Naive thymus-derived CD8-positive, alpha-beta T cell (primary cell): ENCODE data around the gene CDH4. TPM values are rescaled to one million over a fixed set of nuclear protein-coding genes. Genes with fewer than 3 reads are reported as not detected.

ENCODE experiments used
- ATAC-seq, 2 donors: fragments of 150-1000 bp; cut with Tn5 transposase in 1 of 2; sonication (Bioruptor Pico), chemical (Tn5 transposase) in 1 of 2; 1 replicate in 1 of 2; 2 replicates in 1 of 2; pipeline ENCODE4 v1.10.0; 2021; ENCODE audit warnings: mild to moderate bottlenecking in 2 of 2, moderate library complexity in 2 of 2
- POLR2A ChIA-PET: fragments of 350-600 bp; sonication (Branson Sonifier 250); formaldehyde crosslinking; loops from one replicate; lab custom pipeline; 2021; ENCODE audit warnings: antibody characterized with exemption; lab: Charles Lee
- DNase-seq, 10 donors: peaks; one replicate each; pipeline versions ENCODE4 v3.0.0 to v3.0.0-alpha.2; 2020 to 2022
- H3K27ac Mint-ChIP-seq, 10 donors: one replicate each; pipeline ENCODE4 v1.8.0; 2020 to 2022; ENCODE audit warnings: mild to moderate bottlenecking in 10 of 10, mixed read lengths in 10 of 10, moderate library complexity in 4 of 10, inconsistent platforms in 1 of 10
- H3K27me3 Mint-ChIP-seq, 5 donors: one replicate each; pipeline ENCODE4 v1.8.0; 2021 to 2022; ENCODE audit warnings: mixed read lengths in 5 of 5
- H3K36me3 Mint-ChIP-seq, 3 donors: one replicate each; pipeline ENCODE4 v1.8.0; 2020 to 2022; ENCODE audit warnings: mixed read lengths in 3 of 3, mild to moderate bottlenecking in 2 of 3, inconsistent platforms in 1 of 3
- H3K4me1 Mint-ChIP-seq, 4 donors: one replicate each; pipeline ENCODE4 v1.8.0; 2021 to 2022; ENCODE audit warnings: mixed read lengths in 4 of 4
- H3K4me3 Mint-ChIP-seq, 10 donors: one replicate each; pipeline ENCODE4 v1.8.0; 2020 to 2022; ENCODE audit warnings: mild to moderate bottlenecking in 10 of 10, mixed read lengths in 10 of 10, moderate library complexity in 6 of 10, inconsistent platforms in 1 of 10
- H3K9me3 Mint-ChIP-seq, 9 donors: one replicate each; pipeline ENCODE4 v1.8.0; 2020 to 2022; ENCODE audit warnings: mixed read lengths in 9 of 9, mild to moderate bottlenecking in 3 of 9, inconsistent platforms in 1 of 9, moderate library complexity in 1 of 9
- polyA plus RNA-seq, 3 donors: library from polyadenylated mRNA; unstranded; fragments of 300-500 nt; fragmentation: Illumina TruSeq; gene quantifications; one replicate each; pipeline ENCODE4 v1.2.3, GENCODE V29; 2021
- total RNA-seq, 8 experiments: library from RNA in 2 of 8; stranded (reverse) in 2 of 8; gene quantifications; one replicate each; pipeline ENCODE4 v1.2.3 and lab custom pipeline; 2021 to 2026

The CDH4 gene
- total and polyA plus RNA-seq, 5 experiments from 2014 or later = 0.07 to 0.44 (median 0.15) TPM; not detected in 1

DNA sequence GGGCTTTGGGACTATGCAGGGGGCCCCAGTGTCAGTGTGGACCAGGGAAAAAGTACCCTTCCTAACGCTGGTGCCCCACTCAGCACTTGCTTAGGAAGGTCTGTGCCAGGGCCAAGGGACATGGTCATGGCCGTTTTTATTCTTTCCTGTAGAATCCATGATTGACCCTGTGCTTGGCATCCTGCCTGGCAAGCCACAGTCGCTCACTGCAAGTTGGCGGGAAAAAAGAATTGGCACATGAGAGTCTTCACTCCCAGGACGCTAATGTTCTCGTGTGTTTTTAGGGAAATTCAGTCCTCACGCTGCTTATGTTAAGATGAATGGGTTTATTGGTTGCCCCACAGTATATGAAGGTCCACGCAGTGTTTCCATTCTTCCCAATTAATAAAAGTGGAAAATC lies 253.4 kb downstream of the CDH4 start:
- Mint-ChIP-seq H3K27me3 (peaks cover 0 to 10% (median 0%) of the 10 kb centered on the region in 5 donors), H3K4me1 (peaks cover 0 to 4% (median under 1%) of the 10 kb centered on the region in 4 donors), H3K36me3 (no peaks in the 10 kb centered on the region), H3K4me3 (no peak overlapping the region), H3K27ac (no peak overlapping the region), H3K9me3 (no peaks in the 10 kb centered on the region)
- POLR2A ChIA-PET = no interaction called here
- ATAC-seq (no peak), DNase-seq (no peak)

- POLR2A ChIA-PET = no interaction called here
- peaks cover 0 to 10% (median 0%) of the 10 kb centered on the region in 5 donors for H3K27me3 Mint-ChIP-seq
- no peak overlapping the region for H3K4me3 Mint-ChIP-seq
- H3K27ac Mint-ChIP-seq = no peak overlapping the region
- DNase-seq (no peak), ATAC-seq (no peak)
- no peaks in the 10 kb centered on the region for H3K4me1 Mint-ChIP-seq
- no peaks in the 10 kb centered on the region for H3K9me3 Mint-ChIP-seq
- no peaks in the 10 kb centered on the region for H3K36me3 Mint-ChIP-seq
Measured at GRCh38 chr20:61507778-61508177, 255.7 kb downstream of the CDH4 start.

DNA sequence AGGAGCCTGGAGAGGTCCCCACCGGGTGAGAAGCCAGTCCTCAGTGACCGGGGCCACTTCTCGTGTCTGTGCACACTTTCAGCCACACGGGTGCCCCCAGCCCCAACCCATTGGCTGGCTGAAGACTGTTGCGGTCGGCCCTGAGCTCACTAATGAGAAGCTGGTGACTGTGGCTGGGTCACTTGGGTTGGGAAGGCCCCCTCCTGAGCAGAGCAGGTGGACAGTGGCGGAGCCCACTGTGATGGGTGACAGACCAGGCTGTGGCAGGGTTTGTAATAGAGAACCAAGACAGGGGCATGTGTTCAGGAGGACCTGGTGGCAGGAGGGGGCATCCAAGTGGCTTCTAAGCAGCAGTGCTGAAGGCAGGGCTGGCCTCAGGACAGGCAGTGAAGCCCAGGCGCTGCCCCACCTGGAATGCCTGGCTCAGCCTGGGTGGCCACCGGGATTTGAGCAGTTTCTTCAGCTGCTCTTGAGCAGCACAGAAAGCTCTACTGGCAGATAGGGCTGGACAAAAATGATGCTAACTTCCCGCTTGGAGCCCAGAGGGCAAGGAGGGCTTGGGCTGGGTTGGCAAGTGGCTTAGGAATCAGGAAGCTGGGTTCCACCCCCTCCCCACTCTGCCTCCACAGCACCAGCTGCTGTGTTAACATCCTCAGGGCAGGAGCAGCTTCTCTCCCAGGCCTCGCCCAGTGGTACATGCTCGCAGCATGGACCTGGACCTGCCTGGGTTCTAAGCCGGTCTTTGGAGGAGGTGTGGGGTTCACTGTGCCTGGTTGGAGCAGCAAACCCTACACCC lies 256.4 kb downstream of the CDH4 start:
- Mint-ChIP-seq H3K9me3 (no peaks in the 10 kb centered on the region), H3K4me1 (no peaks in the 10 kb centered on the region), H3K36me3 (no peaks in the 10 kb centered on the region), H3K4me3 (no peak overlapping the region), H3K27ac (peak overlapping the region in 1 of 10 donors; percentile 45), H3K27me3 (peaks cover 0 to 10% (median 0%) of the 10 kb centered on the region in 5 donors)
- no peak for ATAC-seq
- POLR2A ChIA-PET = no interaction called here
- no peak for DNase-seq

DNA sequence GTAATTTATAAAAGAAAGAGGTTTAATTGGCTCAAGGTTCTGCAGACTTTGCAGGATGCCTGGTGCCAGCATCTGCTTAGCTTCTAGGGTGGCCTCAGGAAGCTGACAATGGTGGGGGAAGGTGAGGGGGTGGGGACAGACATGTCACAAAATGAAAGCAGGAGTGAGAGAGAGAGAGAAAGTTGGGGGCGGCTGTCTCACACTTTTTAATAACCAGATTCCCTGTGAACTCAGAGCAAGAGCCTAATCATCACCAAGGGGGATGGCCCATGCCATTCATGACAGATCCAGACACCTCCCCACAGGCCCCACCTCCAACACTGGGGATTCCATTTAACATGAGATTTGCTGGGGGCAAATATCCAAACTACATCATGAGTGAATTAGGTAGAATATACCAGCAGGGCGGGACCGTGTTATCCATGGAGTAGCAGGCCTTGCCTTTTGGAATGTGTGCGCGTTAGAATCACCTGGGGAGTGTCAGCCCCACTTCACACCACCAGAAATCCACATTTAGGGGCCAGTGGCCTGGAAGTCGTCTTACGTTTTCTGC lies 258.8 kb downstream of the CDH4 start:
- POLR2A ChIA-PET = no interaction called here
- H3K27me3 Mint-ChIP-seq = peaks cover 0 to 7% (median 0%) of the 10 kb centered on the region in 5 donors
- no peaks in the 10 kb centered on the region for H3K9me3 Mint-ChIP-seq
- no peak for DNase-seq
- H3K27ac Mint-ChIP-seq = no peak overlapping the region
- no peak for ATAC-seq
- no peaks in the 10 kb centered on the region for H3K4me1 Mint-ChIP-seq
- H3K4me3 Mint-ChIP-seq = no peak overlapping the region
- no peaks in the 10 kb centered on the region for H3K36me3 Mint-ChIP-seq

DNA sequence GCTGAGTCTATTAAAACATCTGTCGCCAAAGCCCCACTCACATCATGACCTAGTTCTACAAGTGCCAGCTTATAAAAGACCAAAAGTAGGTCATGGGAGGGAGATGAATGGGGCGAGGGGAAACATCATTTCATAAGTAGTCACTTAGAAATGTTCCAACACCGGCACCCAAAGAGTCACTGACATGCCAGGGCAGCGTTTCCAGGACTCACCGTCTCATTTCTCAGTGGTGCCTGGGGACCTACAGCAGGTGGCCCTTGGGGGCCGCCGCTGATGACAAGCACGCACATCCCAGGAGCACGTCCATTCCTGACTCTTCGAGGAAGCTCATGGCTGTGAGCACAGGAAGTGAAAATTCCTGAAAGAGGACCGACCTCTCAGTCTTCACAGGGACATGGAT lies 260.4 kb downstream of the CDH4 start:
- DNase-seq (no peak), ATAC-seq (no peak)
- no peak overlapping the region for H3K4me3 Mint-ChIP-seq
- H3K27me3 Mint-ChIP-seq = peaks cover 0 to 10% (median 0%) of the 10 kb centered on the region in 5 donors
- no peak overlapping the region for H3K27ac Mint-ChIP-seq
- peaks cover 0 to 3% (median 0%) of the 10 kb centered on the region in 4 donors for H3K4me1 Mint-ChIP-seq
- H3K36me3 Mint-ChIP-seq = no peaks in the 10 kb centered on the region
- H3K9me3 Mint-ChIP-seq = no peaks in the 10 kb centered on the region
- POLR2A ChIA-PET = no interaction called here

GRCh38 chr20:61513124-61514017 lies 261.3 kb downstream of the CDH4 start:
- Mint-ChIP-seq H3K27ac (no peak overlapping the region), H3K27me3 (peaks cover 0 to 10% (median 0%) of the 10 kb centered on the region in 5 donors), H3K4me3 (no peak overlapping the region), H3K36me3 (no peaks in the 10 kb centered on the region), H3K4me1 (peaks cover 0 to 3% (median 0%) of the 10 kb centered on the region in 4 donors), H3K9me3 (peaks cover 0 to 3% (median 0%) of the 10 kb centered on the region in 9 donors)
- POLR2A ChIA-PET = no interaction called here
- ATAC-seq (no peak), DNase-seq (no peak)

DNA sequence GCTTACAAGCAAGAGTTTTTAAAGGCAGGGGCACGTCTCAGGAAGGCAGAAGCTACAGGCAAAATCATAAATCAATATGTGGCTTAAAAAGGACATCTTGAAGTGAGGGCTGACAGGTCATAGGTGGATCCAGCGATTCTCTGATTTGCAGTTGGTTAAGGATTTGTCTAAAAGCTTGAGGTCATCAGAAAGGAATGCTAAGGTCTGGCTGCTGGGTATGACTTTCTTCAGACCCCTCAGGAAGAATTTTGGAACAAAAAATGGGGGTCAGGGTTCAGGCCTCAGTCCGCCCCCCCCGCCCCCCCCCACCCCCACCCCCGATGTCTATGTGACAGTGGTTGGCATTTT lies 261.9 kb downstream of the CDH4 start:
- H3K4me3 Mint-ChIP-seq = no peak overlapping the region
- ATAC-seq (no peak), DNase-seq (no peak)
- peaks cover 0 to 10% (median 0%) of the 10 kb centered on the region in 5 donors for H3K27me3 Mint-ChIP-seq
- peaks cover 0 to 9% (median 0%) of the 10 kb centered on the region in 9 donors for H3K9me3 Mint-ChIP-seq
- H3K4me1 Mint-ChIP-seq = peaks cover 0 to 3% (median 0%) of the 10 kb centered on the region in 4 donors
- POLR2A ChIA-PET = no interaction called here
- no peak overlapping the region for H3K27ac Mint-ChIP-seq
- H3K36me3 Mint-ChIP-seq = no peaks in the 10 kb centered on the region

DNA sequence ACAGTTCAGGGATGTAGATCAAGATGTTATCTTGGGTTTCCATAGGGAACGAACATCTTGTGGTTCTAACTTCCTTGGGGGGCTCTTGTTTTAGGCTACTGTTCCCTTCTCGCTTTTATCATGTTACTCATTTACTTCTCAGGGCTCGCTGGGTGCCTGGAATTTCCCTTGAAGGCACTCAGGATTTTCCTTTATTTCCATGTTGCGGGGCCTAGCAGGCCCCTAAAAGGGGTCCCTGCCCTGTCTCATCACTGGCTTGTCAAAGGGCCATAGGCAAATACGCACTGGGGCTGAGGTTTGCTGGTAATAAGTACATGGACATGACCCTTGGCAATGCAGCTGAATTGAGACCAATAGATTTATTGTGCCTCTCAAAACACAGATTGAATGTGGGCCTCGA lies 262.3 kb downstream of the CDH4 start:
- H3K4me3 Mint-ChIP-seq = no peak overlapping the region
- peaks cover 0 to 12% (median 0%) of the 10 kb centered on the region in 9 donors for H3K9me3 Mint-ChIP-seq
- H3K36me3 Mint-ChIP-seq = no peaks in the 10 kb centered on the region
- ATAC-seq (no peak), DNase-seq (no peak)
- H3K4me1 Mint-ChIP-seq = peaks cover 0 to 3% (median 0%) of the 10 kb centered on the region in 4 donors
- H3K27me3 Mint-ChIP-seq = peaks cover 0 to 7% (median 0%) of the 10 kb centered on the region in 5 donors
- H3K27ac Mint-ChIP-seq = no peak overlapping the region
- POLR2A ChIA-PET = no interaction called here

- H3K27ac Mint-ChIP-seq = no peak overlapping the region
- no peak overlapping the region for H3K4me3 Mint-ChIP-seq
- DNase-seq (no peak), ATAC-seq (no peak)
- peaks cover 0 to 12% (median 0%) of the 10 kb centered on the region in 9 donors for H3K9me3 Mint-ChIP-seq
- H3K36me3 Mint-ChIP-seq = no peaks in the 10 kb centered on the region
- POLR2A ChIA-PET = no interaction called here
- H3K4me1 Mint-ChIP-seq = peaks cover 0 to 3% (median 0%) of the 10 kb centered on the region in 4 donors
- H3K27me3 Mint-ChIP-seq = peaks cover 0 to 7% (median 0%) of the 10 kb centered on the region in 5 donors
Measured at GRCh38 chr20:61514805-61515505, 262.9 kb downstream of the CDH4 start.

GRCh38 chr20:61515922-61516321 lies 263.9 kb downstream of the CDH4 start:
- no peak for DNase-seq
- H3K27ac Mint-ChIP-seq = no peak overlapping the region
- H3K4me3 Mint-ChIP-seq = no peak overlapping the region
- peaks cover 0 to 7% (median 0%) of the 10 kb centered on the region in 5 donors for H3K27me3 Mint-ChIP-seq
- POLR2A ChIA-PET = no interaction called here
- peaks cover 0 to 3% (median 0%) of the 10 kb centered on the region in 4 donors for H3K4me1 Mint-ChIP-seq
- H3K36me3 Mint-ChIP-seq = no peaks in the 10 kb centered on the region
- H3K9me3 Mint-ChIP-seq = peaks cover 0 to 12% (median 0%) of the 10 kb centered on the region in 9 donors
- no peak for ATAC-seq

- peaks cover 0 to 12% (median 0%) of the 10 kb centered on the region in 9 donors for H3K9me3 Mint-ChIP-seq
- H3K27ac Mint-ChIP-seq = no peak overlapping the region
- POLR2A ChIA-PET = no interaction called here
- H3K27me3 Mint-ChIP-seq = peaks cover 0 to 7% (median 0%) of the 10 kb centered on the region in 5 donors
- no peak overlapping the region for H3K4me3 Mint-ChIP-seq
- no peak for ATAC-seq
- H3K36me3 Mint-ChIP-seq = no peaks in the 10 kb centered on the region
- DNase-seq = no peak
- H3K4me1 Mint-ChIP-seq = peaks cover 0 to 3% (median 0%) of the 10 kb centered on the region in 4 donors
Measured at GRCh38 chr20:61516346-61517208, 264.5 kb downstream of the CDH4 start.
